Mesothelial cell of epicardium (in vitro differentiated cells): ENCODE results near the gene MEGF11. TPM values are rescaled to one million over a fixed set of nuclear protein-coding genes. Genes with fewer than 3 reads are reported as not detected.

Experiments
- DNase-seq, 2 experiments: peaks; one replicate each; pipeline ENCODE4 v3.0.0; 2021; ENCODE audit warnings: low spot score in 2 of 2; ENCODE audit not compliant: unreplicated experiment in 2 of 2
- H3K27ac Mint-ChIP-seq: 2 replicates; pipeline ENCODE4 v1.8.0; 2021; ENCODE audit warnings: mixed read lengths
- H3K27me3 Mint-ChIP-seq: 2 replicates; pipeline ENCODE4 v1.8.0; 2021; ENCODE audit warnings: low read depth, mixed read lengths
- H3K36me3 Mint-ChIP-seq: 2 replicates; pipeline ENCODE4 v1.8.0; 2021; ENCODE audit warnings: mixed read lengths
- H3K4me1 Mint-ChIP-seq: 2 replicates; pipeline ENCODE4 v1.8.0; 2021; ENCODE audit warnings: mixed read lengths
- H3K4me3 Mint-ChIP-seq: 2 replicates; pipeline ENCODE4 v1.8.0; 2021; ENCODE audit warnings: mild to moderate bottlenecking, moderate library complexity, mixed read lengths
- H3K9me3 Mint-ChIP-seq: 2 replicates; pipeline ENCODE4 v1.8.0; 2021; ENCODE audit warnings: mixed read lengths
- total RNA-seq: library from RNA; stranded (reverse); gene quantifications from 3 replicates; pipeline ENCODE4 v1.2.1, GENCODE V29; 2021
- TF ChIP-seq, protein P1 (sequence below): fragments of 200-600 bp; sonication (generic); IDR thresholded peaks from one replicate; pipeline ENCODE4 v1.5.0; 2021; ENCODE audit warnings: antibody characterized with exemption; ENCODE audit not compliant: unreplicated experiment

MEGF11 gene
- total RNA-seq, 1 donor from 2014 or later: 3.7 TPM

GRCh38 chr15:66221126-66221525 is 32.4 kb downstream of the MEGF11 start:
- Mint-ChIP-seq H3K4me3 (no peak overlapping the region), H3K27me3 (peaks cover 20% of the 10 kb centered on the region), H3K4me1 (peaks cover 6% of the 10 kb centered on the region), H3K27ac (no peak overlapping the region), H3K9me3 (no peaks in the 10 kb centered on the region), H3K36me3 (no peaks in the 10 kb centered on the region)
- DNase-seq: no peak
- TF ChIP-seq, protein P1, sequence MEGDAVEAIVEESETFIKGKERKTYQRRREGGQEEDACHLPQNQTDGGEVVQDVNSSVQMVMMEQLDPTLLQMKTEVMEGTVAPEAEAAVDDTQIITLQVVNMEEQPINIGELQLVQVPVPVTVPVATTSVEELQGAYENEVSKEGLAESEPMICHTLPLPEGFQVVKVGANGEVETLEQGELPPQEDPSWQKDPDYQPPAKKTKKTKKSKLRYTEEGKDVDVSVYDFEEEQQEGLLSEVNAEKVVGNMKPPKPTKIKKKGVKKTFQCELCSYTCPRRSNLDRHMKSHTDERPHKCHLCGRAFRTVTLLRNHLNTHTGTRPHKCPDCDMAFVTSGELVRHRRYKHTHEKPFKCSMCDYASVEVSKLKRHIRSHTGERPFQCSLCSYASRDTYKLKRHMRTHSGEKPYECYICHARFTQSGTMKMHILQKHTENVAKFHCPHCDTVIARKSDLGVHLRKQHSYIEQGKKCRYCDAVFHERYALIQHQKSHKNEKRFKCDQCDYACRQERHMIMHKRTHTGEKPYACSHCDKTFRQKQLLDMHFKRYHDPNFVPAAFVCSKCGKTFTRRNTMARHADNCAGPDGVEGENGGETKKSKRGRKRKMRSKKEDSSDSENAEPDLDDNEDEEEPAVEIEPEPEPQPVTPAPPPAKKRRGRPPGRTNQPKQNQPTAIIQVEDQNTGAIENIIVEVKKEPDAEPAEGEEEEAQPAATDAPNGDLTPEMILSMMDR: no peak

- no peak for DNase-seq
- H3K27ac Mint-ChIP-seq: no peak overlapping the region
- no peak overlapping the region for H3K4me3 Mint-ChIP-seq
- H3K36me3 Mint-ChIP-seq: no peaks in the 10 kb centered on the region
- no peaks in the 10 kb centered on the region for H3K9me3 Mint-ChIP-seq
- H3K4me1 Mint-ChIP-seq: peaks cover 6% of the 10 kb centered on the region
- peaks cover 20% of the 10 kb centered on the region for H3K27me3 Mint-ChIP-seq
- TF ChIP-seq, protein P1: no peak
Measured at GRCh38 chr15:66220601-66221000, 32.9 kb downstream of the MEGF11 start.

GRCh38 chr15:66219339-66219738 is 34.2 kb downstream of the MEGF11 start:
- Mint-ChIP-seq H3K27ac (no peak overlapping the region), H3K27me3 (peaks cover 31% of the 10 kb centered on the region), H3K4me1 (peaks cover 9% of the 10 kb centered on the region), H3K9me3 (no peaks in the 10 kb centered on the region), H3K4me3 (no peak overlapping the region), H3K36me3 (no peaks in the 10 kb centered on the region)
- TF ChIP-seq, protein P1: no peak
- DNase-seq: no peak

DNA sequence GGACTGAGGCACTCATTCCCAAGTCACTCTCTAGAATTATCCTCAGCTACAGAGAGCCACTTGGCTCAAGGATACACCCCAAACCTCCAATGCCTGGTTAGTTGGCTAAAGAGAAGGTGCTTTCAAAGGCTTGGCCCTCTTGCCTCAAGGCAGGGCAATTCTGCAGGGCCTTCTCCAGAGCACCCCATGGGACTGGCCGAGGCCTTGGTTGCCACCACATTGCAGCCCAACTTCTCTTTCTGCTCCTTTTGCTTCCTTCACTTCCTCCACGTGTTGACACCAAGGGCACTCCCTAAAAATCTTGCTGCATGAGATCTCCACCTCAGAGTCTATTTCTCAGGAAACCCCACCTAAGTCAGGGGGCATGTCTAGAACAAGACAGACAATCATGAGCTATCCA is 36.7 kb downstream of the MEGF11 start:
- Mint-ChIP-seq H3K27ac (no peak overlapping the region), H3K9me3 (no peaks in the 10 kb centered on the region), H3K4me1 (peaks cover 10% of the 10 kb centered on the region), H3K27me3 (peaks cover 22% of the 10 kb centered on the region), H3K36me3 (no peaks in the 10 kb centered on the region), H3K4me3 (no peak overlapping the region)
- TF ChIP-seq, protein P1: no peak
- no peak for DNase-seq

DNA sequence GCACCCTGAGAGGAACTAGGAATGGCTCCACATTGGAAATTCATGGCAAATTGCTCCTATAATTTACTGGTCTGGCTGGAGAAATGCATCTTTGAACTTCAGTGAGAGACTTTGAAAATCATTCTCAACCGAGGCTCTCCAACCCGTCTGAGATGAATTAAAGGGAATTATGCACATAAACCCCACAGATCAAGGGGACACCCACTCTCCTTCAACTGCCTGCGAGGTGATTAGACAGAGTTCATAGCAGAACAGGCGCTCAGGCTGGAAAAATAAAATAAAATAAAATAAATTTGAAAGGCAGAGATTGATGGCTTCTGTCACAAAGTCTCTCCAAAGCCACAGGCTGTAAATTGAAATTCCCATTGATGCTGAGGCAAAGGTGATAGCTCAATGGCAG is 37.7 kb downstream of the MEGF11 start:
- TF ChIP-seq, protein P1: no peak
- no peak overlapping the region for H3K27ac Mint-ChIP-seq
- no peak overlapping the region for H3K4me3 Mint-ChIP-seq
- H3K9me3 Mint-ChIP-seq: no peaks in the 10 kb centered on the region
- DNase-seq: no peak
- H3K27me3 Mint-ChIP-seq: peaks cover 26% of the 10 kb centered on the region
- peaks cover 4% of the 10 kb centered on the region for H3K4me1 Mint-ChIP-seq
- no peaks in the 10 kb centered on the region for H3K36me3 Mint-ChIP-seq

- no peak for DNase-seq
- Mint-ChIP-seq H3K36me3 (no peaks in the 10 kb centered on the region), H3K4me1 (peaks cover 4% of the 10 kb centered on the region), H3K4me3 (no peak overlapping the region), H3K27ac (no peak overlapping the region), H3K9me3 (no peaks in the 10 kb centered on the region), H3K27me3 (peaks cover 24% of the 10 kb centered on the region)
- TF ChIP-seq, protein P1: no peak
Measured at GRCh38 chr15:66214246-66214645, 39.3 kb downstream of the MEGF11 start.
